22Rv1 (cell line): ENCODE measurements around the gene AREL1.

Source experiments
- CTCF ChIP-seq: fragments of 450-650 bp; IDR thresholded peaks from 2 replicates; pipeline ENCODE4 v1.5.1; 2017; ENCODE audit warnings: mild to moderate bottlenecking
- ZFX ChIP-seq: fragments of 450-650 bp; IDR thresholded peaks from 2 replicates; pipeline ENCODE4 v1.6.1; 2017; ENCODE audit warnings: antibody characterized with exemption, borderline replicate concordance

GRCh38 chr14:74615735-74616134 lies 97.1 kb downstream of the AREL1 start:
- TF ChIP-seq CTCF (no peak), ZFX (no peak)
